Peyer's patch (tissue), 4 donors: ENCODE measurements around the gene TTL.
"Not testable (repeated sequence)": the region's sequence is repeated elsewhere in the genome, so short reads cannot be mapped to it uniquely, and the experiment has no call there.

Experiments
- CTCF ChIP-seq, 6 experiments: fragments of 450-650 bp in 4 of 6; fragments of 200-600 bp in 2 of 6; sonication (generic) in 1 of 6; IDR thresholded peaks; one replicate each; pipeline ENCODE4 v1.5.1; 2017 to 2019; ENCODE audit warnings: antibody characterized with exemption in 6 of 6, mild to moderate bottlenecking in 3 of 6, moderate library complexity in 1 of 6
- POLR2A ChIP-seq, 2 donors: fragments of 450-650 bp; IDR thresholded peaks; one replicate each; pipeline ENCODE4 v1.5.1; 2017; ENCODE audit warnings: antibody characterized with exemption in 2 of 2, mild to moderate bottlenecking in 2 of 2, moderate library complexity in 2 of 2

- not testable (repeated sequence) for TF ChIP-seq CTCF, POLR2A (IDR thresholded peaks at IDR 0.05)
These were observed 49.6 kb upstream of the TTL start for GRCh38 chr2:112432390-112432734.
